HPDE6-E6E7 (cell line): ENCODE measurements around the gene SIM2.

Experiments
- DNase-seq: peaks from one replicate; pipeline ENCODE4 v3.0.0; 2011; ENCODE audit warnings: missing footprints; ENCODE audit errors: extremely low spot score

The SIM2 gene

GRCh38 chr21:36700971-36701755 is 2.2 kb downstream of the SIM2 start:
- DNase-seq = no peak

GRCh38 chr21:36701756-36702621 is 3.1 kb downstream of the SIM2 start:
- DNase-seq = no peak

GRCh38 chr21:36702622-36702968 is 3.7 kb downstream of the SIM2 start:
- DNase-seq = no peak

GRCh38 chr21:36703123-36703522 is 4.2 kb downstream of the SIM2 start:
- no peak for DNase-seq

- no peak for DNase-seq
Observed at GRCh38 chr21:36703626-36704280, 4.8 kb downstream of the SIM2 start.

GRCh38 chr21:36704281-36704957 is 5.5 kb downstream of the SIM2 start:
- no peak for DNase-seq

GRCh38 chr21:36704958-36705678 is 6.2 kb downstream of the SIM2 start:
- no peak for DNase-seq

- DNase-seq = no peak
Observed at GRCh38 chr21:36705679-36706481, 7.0 kb downstream of the SIM2 start.

GRCh38 chr21:36706482-36706852 is 7.6 kb downstream of the SIM2 start:
- no peak for DNase-seq

GRCh38 chr21:36706951-36707762 is 8.2 kb downstream of the SIM2 start:
- no peak for DNase-seq

GRCh38 chr21:36707763-36708285 is 8.9 kb downstream of the SIM2 start:
- DNase-seq = no peak

- DNase-seq = no peak
Observed at GRCh38 chr21:36708286-36709029, 9.5 kb downstream of the SIM2 start.

- no peak for DNase-seq
Observed at GRCh38 chr21:36709030-36709867, 10.3 kb downstream of the SIM2 start.

- DNase-seq = no peak
Observed at GRCh38 chr21:36709868-36710728, 11.2 kb downstream of the SIM2 start.

GRCh38 chr21:36710729-36711048 is 11.8 kb downstream of the SIM2 start:
- DNase-seq = no peak

GRCh38 chr21:36713746-36714145 is 14.8 kb downstream of the SIM2 start:
- DNase-seq = no peak

GRCh38 chr21:36716387-36716786 is 17.5 kb downstream of the SIM2 start:
- DNase-seq = no peak
